Non-pigmented ciliary epithelial cell (primary cell): Measurements from ENCODE around the gene ROBO4.

Experiments
- DNase-seq: peaks from one replicate; pipeline ENCODE4 v3.0.0-alpha.2; 2010; ENCODE audit warnings: low read depth

Gene ROBO4

GRCh38 chr11:124889191-124890091 is 8.2 kb downstream of the ROBO4 start:
- DNase-seq = no peak

GRCh38 chr11:124887667-124888013 is 10.0 kb downstream of the ROBO4 start:
- DNase-seq = no peak

- no peak for DNase-seq
Observed at GRCh38 chr11:124886978-124887666, 10.5 kb downstream of the ROBO4 start.

GRCh38 chr11:124886476-124886875 is 11.2 kb downstream of the ROBO4 start:
- DNase-seq = no peak

- no peak for DNase-seq
Observed at GRCh38 chr11:124884869-124885479, 12.7 kb downstream of the ROBO4 start.

- DNase-seq = no peak
Observed at GRCh38 chr11:124884340-124884739, 13.3 kb downstream of the ROBO4 start.

GRCh38 chr11:124882339-124883071 is 15.2 kb downstream of the ROBO4 start:
- DNase-seq = no peak

GRCh38 chr11:124880958-124881357 is 16.7 kb downstream of the ROBO4 start:
- no peak for DNase-seq

GRCh38 chr11:124880290-124880611 is 17.4 kb downstream of the ROBO4 start:
- DNase-seq = no peak

GRCh38 chr11:124879493-124880289 is 18.0 kb downstream of the ROBO4 start:
- no peak for DNase-seq

GRCh38 chr11:124878759-124879492 is 18.7 kb downstream of the ROBO4 start:
- DNase-seq = no peak

- DNase-seq = no peak
Observed at GRCh38 chr11:124877910-124878758, 19.5 kb downstream of the ROBO4 start.

- no peak for DNase-seq
Observed at GRCh38 chr11:124877631-124877909, 20.1 kb downstream of the ROBO4 start.

- DNase-seq = no peak
Observed at GRCh38 chr11:124876818-124877630, 20.6 kb downstream of the ROBO4 start.

GRCh38 chr11:124875943-124876817 is 21.5 kb downstream of the ROBO4 start:
- peak; percentile 82 for DNase-seq

- no peak for DNase-seq
Observed at GRCh38 chr11:124875401-124875800, 22.3 kb downstream of the ROBO4 start.

- DNase-seq = no peak
Observed at GRCh38 chr11:124874571-124875255, 23.0 kb downstream of the ROBO4 start.

GRCh38 chr11:124873951-124874350 is 23.7 kb downstream of the ROBO4 start:
- no peak for DNase-seq
